ENCODE data around the gene FCER1G.
"Not testable (repeated sequence)": the region's sequence is repeated elsewhere in the genome, so short reads cannot be mapped to it uniquely, and the experiment has no call there.

FCER1G gene

GRCh38 chr1:161217831-161218230 is 2.7 kb downstream of the FCER1G start:
- DNase-seq (ENCODE audit: low read depth in 2 of 2): no peak
- TF ChIP-seq CTCF (IDR thresholded peaks at IDR 0.05; ENCODE audit: low read depth, low read length): no peak
- no peak overlapping the region for H3K4me3 ChIP-seq (replicated peaks in 1 of 2; ENCODE audit: low read depth in 2 of 2, low read length in 2 of 2)

- H3K4me3 ChIP-seq (replicated peaks in 1 of 2; ENCODE audit: low read depth in 2 of 2, low read length in 2 of 2): no peak overlapping the region
- DNase-seq (ENCODE audit: low read depth in 2 of 2): no peak
- TF ChIP-seq CTCF (IDR thresholded peaks at IDR 0.05; ENCODE audit: low read depth, low read length): no peak
These were observed 3.4 kb downstream of the FCER1G start for GRCh38 chr1:161218301-161219077.

GRCh38 chr1:161219078-161219892 is 4.2 kb downstream of the FCER1G start:
- DNase-seq (ENCODE audit: low read depth in 2 of 2): no peak
- no peak overlapping the region for H3K4me3 ChIP-seq (replicated peaks in 1 of 2; ENCODE audit: low read depth in 2 of 2, low read length in 2 of 2)
- TF ChIP-seq CTCF (IDR thresholded peaks at IDR 0.05; ENCODE audit: low read depth, low read length): no peak

- H3K4me3 ChIP-seq (replicated peaks in 1 of 2; ENCODE audit: low read depth in 2 of 2, low read length in 2 of 2): no peak overlapping the region
- DNase-seq (ENCODE audit: low read depth in 2 of 2): no peak
- TF ChIP-seq CTCF (IDR thresholded peaks at IDR 0.05; ENCODE audit: low read depth, low read length): no peak
These were observed 4.9 kb downstream of the FCER1G start for GRCh38 chr1:161220002-161220401.

GRCh38 chr1:161222175-161223019 is 7.3 kb downstream of the FCER1G start:
- H3K4me3 ChIP-seq (replicated peaks in 1 of 2; ENCODE audit: low read depth in 2 of 2, low read length in 2 of 2): no peak overlapping the region
- no peak for DNase-seq (ENCODE audit: low read depth in 2 of 2)
- no peak for TF ChIP-seq CTCF (IDR thresholded peaks at IDR 0.05; ENCODE audit: low read depth, low read length)

GRCh38 chr1:161223805-161224694 is 9.0 kb downstream of the FCER1G start:
- no peak for DNase-seq (ENCODE audit: low read depth in 2 of 2)
- no peak for TF ChIP-seq CTCF (IDR thresholded peaks at IDR 0.05; ENCODE audit: low read depth, low read length)
- no peak overlapping the region for H3K4me3 ChIP-seq (replicated peaks in 1 of 2; ENCODE audit: low read depth in 2 of 2, low read length in 2 of 2)

GRCh38 chr1:161224695-161225087 is 9.6 kb downstream of the FCER1G start:
- DNase-seq (ENCODE audit: low read depth in 2 of 2); H3K4me3 ChIP-seq (replicated peaks in 1 of 2; ENCODE audit: low read depth in 2 of 2, low read length in 2 of 2): not testable (repeated sequence)
